ENCODE data around the gene PPP1CA. TPM values are rescaled to one million over a fixed set of nuclear protein-coding genes. Genes with fewer than 3 reads are reported as not detected.

The PPP1CA gene
- polyA plus RNA-seq, 1 donor (not counting 4 experiments of a cell fraction or from before 2014, with no cell fraction given), result 122 TPM

GRCh38 chr11:67396259-67396581 lies 5.4 kb downstream of the PPP1CA start:
- Histone ChIP-seq H3K4me1 (ENCODE audit: control insufficient read depth, extremely low read depth, insufficient read depth, low read length) (peaks cover 12% of the 10 kb centered on the region), H3K4me2 (ENCODE audit: control insufficient read depth, extremely low read depth, insufficient read depth, low read depth, low read length) (no peak overlapping the region), H2AFZ (ENCODE audit: control insufficient read depth, low read length) (no peak overlapping the region), H3K9ac (ENCODE audit: control insufficient read depth, extremely low read depth, insufficient read depth, low read length) (no peak overlapping the region), H3K36me3 (ENCODE audit: control insufficient read depth in 2 of 2, extremely low read depth in 1 of 2, insufficient read depth in 2 of 2, low read length in 2 of 2) (peaks cover 23 to 36% of the 10 kb centered on the region in 2 experiments), H3K79me2 (ENCODE audit: control insufficient read depth, insufficient read depth, low read length) (peaks cover 24% of the 10 kb centered on the region), H3K9me1 (ENCODE audit: control insufficient read depth, extremely low read depth, insufficient read depth, low read length) (no peaks in the 10 kb centered on the region), H4K20me1 (ENCODE audit: control insufficient read depth, extremely low read depth, insufficient read depth, low read length) (no peaks in the 10 kb centered on the region), H3K4me3 (ENCODE audit: control insufficient read depth in 2 of 3, extremely low read depth in 1 of 3, insufficient read depth in 2 of 3, low read depth in 1 of 3, low read length in 3 of 3) (no peak overlapping the region), H3K9me3 (ENCODE audit: control insufficient read depth, low read depth, low read length) (no peaks in the 10 kb centered on the region), H3K27me3 (ENCODE audit: control insufficient read depth, extremely low read depth, insufficient read depth, low read length) (no peaks in the 10 kb centered on the region), H3K27ac (ENCODE audit: control insufficient read depth, insufficient read depth, low read length) (no peak overlapping the region)
- dilution Hi-C loops (cut with MboI; ENCODE audit: extremely low pct_ligation_motif_present, low sequenced_read_pairs), result no loop called here
- no peak for TF ChIP-seq CTCF (optimal IDR thresholded peaks at IDR 0.05 in 1 of 3, IDR thresholded peaks at IDR 0.05 in 1 of 3, conservative IDR thresholded peaks at IDR 0.05 in 1 of 3; ENCODE audit: extremely low read depth in 1 of 3, insufficient read depth in 2 of 3, low read length in 3 of 3)
- TF ChIP-seq EZH2 (IDR thresholded peaks at IDR 0.05; ENCODE audit: low read length), result no peak
- DNase-seq (ENCODE audit: low read depth, low spot score) (no peak), FAIRE-seq (no peak)

- H2AFZ ChIP-seq (ENCODE audit: control insufficient read depth, low read length), result no peak overlapping the region
- H3K9me3 ChIP-seq (ENCODE audit: control insufficient read depth, low read depth, low read length), result no peaks in the 10 kb centered on the region
- H3K79me2 ChIP-seq (ENCODE audit: control insufficient read depth, insufficient read depth, low read length), result peaks cover 22% of the 10 kb centered on the region
- no peak for DNase-seq (ENCODE audit: low read depth, low spot score)
- no peak overlapping the region for H3K4me2 ChIP-seq (ENCODE audit: control insufficient read depth, extremely low read depth, insufficient read depth, low read depth, low read length)
- FAIRE-seq, result no peak
- H3K27me3 ChIP-seq (ENCODE audit: control insufficient read depth, extremely low read depth, insufficient read depth, low read length), result no peaks in the 10 kb centered on the region
- TF ChIP-seq EZH2 (IDR thresholded peaks at IDR 0.05; ENCODE audit: low read length) (no peak), CTCF (optimal IDR thresholded peaks at IDR 0.05 in 1 of 3, IDR thresholded peaks at IDR 0.05 in 1 of 3, conservative IDR thresholded peaks at IDR 0.05 in 1 of 3; ENCODE audit: extremely low read depth in 1 of 3, insufficient read depth in 2 of 3, low read length in 3 of 3) (no peak)
- no peak overlapping the region for H3K27ac ChIP-seq (ENCODE audit: control insufficient read depth, insufficient read depth, low read length)
- dilution Hi-C loops (cut with MboI; ENCODE audit: extremely low pct_ligation_motif_present, low sequenced_read_pairs), result no loop called here
- no peak overlapping the region for H3K4me3 ChIP-seq (ENCODE audit: control insufficient read depth in 2 of 3, extremely low read depth in 1 of 3, insufficient read depth in 2 of 3, low read depth in 1 of 3, low read length in 3 of 3)
- no peak overlapping the region for H3K9ac ChIP-seq (ENCODE audit: control insufficient read depth, extremely low read depth, insufficient read depth, low read length)
- peaks cover 23 to 36% of the 10 kb centered on the region in 2 experiments for H3K36me3 ChIP-seq (ENCODE audit: control insufficient read depth in 2 of 2, extremely low read depth in 1 of 2, insufficient read depth in 2 of 2, low read length in 2 of 2)
- no peaks in the 10 kb centered on the region for H3K9me1 ChIP-seq (ENCODE audit: control insufficient read depth, extremely low read depth, insufficient read depth, low read length)
- H4K20me1 ChIP-seq (ENCODE audit: control insufficient read depth, extremely low read depth, insufficient read depth, low read length), result no peaks in the 10 kb centered on the region
- H3K4me1 ChIP-seq (ENCODE audit: control insufficient read depth, extremely low read depth, insufficient read depth, low read length), result peaks cover 13% of the 10 kb centered on the region
These were observed 6.0 kb downstream of the PPP1CA start for GRCh38 chr11:67395555-67396258.

All from keratinocyte (primary cell).